ENCODE measurements around the gene RTKN2. TPM values are rescaled to one million over a fixed set of nuclear protein-coding genes. Genes with fewer than 3 reads are reported as not detected.

Gene RTKN2
- total and polyA plus RNA-seq, 9 of the 15 experiments (the other 6 are each of a cell fraction or from before 2014, with no cell fraction given): 0.03 to 0.11 (median 0.05) TPM; not detected in 2

GRCh38 chr10:62188021-62188616 is 80.5 kb downstream of the RTKN2 start (continued):
- TF ChIP-seq SP1 (CRISPR knock-in tag; IDR thresholded peaks at IDR 0.05): no peak
- TF ChIP-seq ARID3A (IDR thresholded peaks at IDR 0.05; ENCODE audit: borderline replicate concordance, low read depth, low read length): no peak
- no peak for TF ChIP-seq ATF6 (CRISPR knock-in tag; IDR thresholded peaks at IDR 0.05)
- no peak for TF ChIP-seq MEF2D (tag; conservative IDR thresholded peaks at IDR 0.05; ENCODE audit: low read depth)
- TF ChIP-seq HMG20B (CRISPR knock-in tag; IDR thresholded peaks at IDR 0.05): no peak
- no peak for TF ChIP-seq TCF7 (IDR thresholded peaks at IDR 0.05; ENCODE audit: borderline replicate concordance)
- TF ChIP-seq TCF3 (CRISPR knock-in tag; IDR thresholded peaks at IDR 0.05): no peak
- no peak for TF ChIP-seq MYBL2 (IDR thresholded peaks at IDR 0.05; ENCODE audit: low read depth)
- no peak for TF ChIP-seq MYBL2 (CRISPR knock-in tag; IDR thresholded peaks at IDR 0.05; ENCODE audit: borderline replicate concordance)
- no peak for TF ChIP-seq ZNF41 (CRISPR knock-in tag; conservative IDR thresholded peaks at IDR 0.05)
- TF ChIP-seq SRF (CRISPR knock-in tag; IDR thresholded peaks at IDR 0.05): no peak
- TF ChIP-seq ID3 (CRISPR knock-in tag; IDR thresholded peaks at IDR 0.05): no peak
- TF ChIP-seq ID3 (tag; IDR thresholded peaks at IDR 0.05): no peak

Measured in K562 (cell line).